ENCODE measurements around the gene FAM13B.

GRCh38 chr5:138028971-138029365 lies 3.9 kb downstream of the FAM13B start:
- TF ChIP-seq TAF7 (optimal IDR thresholded peaks at IDR 0.05; ENCODE audit: borderline replicate concordance, low read depth, low read length) = no peak
- TF ChIP-seq RAD21 (IDR thresholded peaks at IDR 0.05 in 1 of 2, conservative IDR thresholded peaks at IDR 0.05 in 1 of 2; ENCODE audit: low read depth in 2 of 2, low read length in 2 of 2) = no peak
- TF ChIP-seq CTCF (IDR thresholded peaks at IDR 0.05; ENCODE audit: control extremely low read depth in 1 of 3, insufficient read depth in 1 of 3, low read depth in 1 of 3, low read length in 3 of 3) = no peak

All from H1 (cell line).